Esophagus muscularis mucosa (tissue), 4 donors: ENCODE results near the gene AFG1L.

Source experiments
- EP300 ChIP-seq: sonication (generic); formaldehyde crosslinking; IDR thresholded peaks from one replicate; pipeline ENCODE4 v1.6.1; 2017; ENCODE audit warnings: antibody characterized with exemption
- POLR2A ChIP-seq: fragments of 450-650 bp; IDR thresholded peaks from one replicate; pipeline ENCODE4 v1.6.1; 2017; ENCODE audit warnings: antibody characterized with exemption, moderate library complexity, mild to moderate bottlenecking, low read depth
- TF ChIP-seq, protein P1 (sequence below), 3 experiments: fragments of 200-600 bp in 2 of 3; fragments of 450-650 bp in 1 of 3; sonication (generic) in 2 of 3; IDR thresholded peaks; one replicate each; pipeline ENCODE4 v1.5.1; 2017 to 2019; ENCODE audit warnings: antibody characterized with exemption in 3 of 3, mild to moderate bottlenecking in 2 of 3, moderate library complexity in 1 of 3

DNA sequence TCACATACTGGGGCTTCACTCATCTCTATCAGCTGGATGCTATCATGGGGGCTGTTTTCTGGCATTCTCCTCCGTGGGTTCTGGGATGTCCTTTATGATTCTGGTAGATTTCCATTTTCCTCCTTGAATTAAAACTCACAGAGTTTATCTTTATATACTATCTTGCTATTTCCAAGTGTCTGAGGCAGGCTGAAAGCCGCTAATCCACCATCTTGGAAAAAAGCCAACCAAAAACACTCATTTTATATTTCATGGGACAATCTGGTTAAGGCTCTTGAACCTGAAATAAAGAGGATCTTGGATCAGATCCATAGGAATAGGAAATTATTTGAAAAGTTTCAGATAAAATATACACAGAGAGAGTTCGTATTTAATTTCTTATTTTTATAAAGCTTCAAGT, 86.0 kb downstream of the AFG1L start:
- TF ChIP-seq, protein P1, sequence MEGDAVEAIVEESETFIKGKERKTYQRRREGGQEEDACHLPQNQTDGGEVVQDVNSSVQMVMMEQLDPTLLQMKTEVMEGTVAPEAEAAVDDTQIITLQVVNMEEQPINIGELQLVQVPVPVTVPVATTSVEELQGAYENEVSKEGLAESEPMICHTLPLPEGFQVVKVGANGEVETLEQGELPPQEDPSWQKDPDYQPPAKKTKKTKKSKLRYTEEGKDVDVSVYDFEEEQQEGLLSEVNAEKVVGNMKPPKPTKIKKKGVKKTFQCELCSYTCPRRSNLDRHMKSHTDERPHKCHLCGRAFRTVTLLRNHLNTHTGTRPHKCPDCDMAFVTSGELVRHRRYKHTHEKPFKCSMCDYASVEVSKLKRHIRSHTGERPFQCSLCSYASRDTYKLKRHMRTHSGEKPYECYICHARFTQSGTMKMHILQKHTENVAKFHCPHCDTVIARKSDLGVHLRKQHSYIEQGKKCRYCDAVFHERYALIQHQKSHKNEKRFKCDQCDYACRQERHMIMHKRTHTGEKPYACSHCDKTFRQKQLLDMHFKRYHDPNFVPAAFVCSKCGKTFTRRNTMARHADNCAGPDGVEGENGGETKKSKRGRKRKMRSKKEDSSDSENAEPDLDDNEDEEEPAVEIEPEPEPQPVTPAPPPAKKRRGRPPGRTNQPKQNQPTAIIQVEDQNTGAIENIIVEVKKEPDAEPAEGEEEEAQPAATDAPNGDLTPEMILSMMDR (IDR thresholded peaks at IDR 0.05), result no peak
- no peak for TF ChIP-seq EP300
- TF ChIP-seq POLR2A, result no peak
